PC-3 (cell line): ENCODE results near the gene SOX1.

Source experiments
- CTCF ChIP-seq: fragments of 300-600 bp; sonication (generic); conservative IDR thresholded peaks from 2 replicates; pipeline ENCODE4 v1.5.1; 2017; ENCODE audit warnings: antibody characterized with exemption, low read depth, mild to moderate bottlenecking, low read length
- EZH2 ChIP-seq: fragments of 300-600 bp; sonication (generic); IDR thresholded peaks from one replicate; pipeline ENCODE4 v1.6.1; 2017; ENCODE audit warnings: antibody characterized with exemption, mild to moderate bottlenecking, low read length; ENCODE audit not compliant: unreplicated experiment
- EZH2phosphoT487 ChIP-seq: fragments of 300-600 bp; sonication (generic); IDR thresholded peaks from 2 replicates; pipeline ENCODE4 v1.6.1; 2018; ENCODE audit warnings: mild to moderate bottlenecking, antibody characterized with exemption, low read length, borderline replicate concordance

GRCh38 chr13:112054616-112055015 lies 12.3 kb upstream of the SOX1 start:
- TF ChIP-seq CTCF: no peak
- no peak for TF ChIP-seq EZH2
- TF ChIP-seq EZH2phosphoT487: no peak
